H9 (cell line): ENCODE results near the gene ALDH1L1. TPM values are rescaled to one million over a fixed set of nuclear protein-coding genes. Genes with fewer than 3 reads are reported as not detected.

Experiments used
- DNase-seq: peaks from one replicate; pipeline ENCODE4 v3.0.0-alpha.2; 2017
- H2AFZ ChIP-seq: one replicate; pipeline ENCODE4 v1.6.1; 2013; ENCODE audit warnings: mild to moderate bottlenecking, low read length, control low read depth, moderate library complexity
- H2AK5ac ChIP-seq: 2 replicates; pipeline ENCODE4 v1.6.1; 2013; ENCODE audit warnings: low read length, control low read depth, mixed read lengths; ENCODE audit not compliant: insufficient read length
- H2BK120ac ChIP-seq: one replicate; pipeline ENCODE4 v1.6.1; 2013; ENCODE audit warnings: low read depth, mild to moderate bottlenecking, low read length, control low read depth, inconsistent platforms; ENCODE audit not compliant: poor library complexity, severe bottlenecking
- H2BK12ac ChIP-seq: 2 replicates; pipeline ENCODE4 v1.6.1; 2013; ENCODE audit warnings: low read length, control low read depth, mixed read lengths, low read depth; ENCODE audit not compliant: insufficient read length
- H2BK15ac ChIP-seq: 2 replicates; pipeline ENCODE4 v1.6.1; 2013; ENCODE audit warnings: low read depth, low read length, control low read depth
- H2BK20ac ChIP-seq: one replicate; pipeline ENCODE4 v1.6.1; 2013; ENCODE audit warnings: low read depth, mild to moderate bottlenecking, low read length, control low read depth, inconsistent platforms; ENCODE audit not compliant: poor library complexity, severe bottlenecking
- H2BK5ac ChIP-seq: 2 replicates; pipeline ENCODE4 v1.6.1; 2013; ENCODE audit warnings: low read length, control low read depth, mixed read lengths; ENCODE audit not compliant: insufficient read length
- H3K14ac ChIP-seq: 2 replicates; pipeline ENCODE4 v1.6.1; 2013; ENCODE audit warnings: low read length, control low read depth; ENCODE audit not compliant: insufficient read depth
- H3K18ac ChIP-seq: 2 replicates; pipeline ENCODE4 v1.6.1; 2013; ENCODE audit warnings: low read depth, mild to moderate bottlenecking, mixed read lengths, low read length, control low read depth; ENCODE audit not compliant: insufficient read length
- H3K23ac ChIP-seq: 2 replicates; pipeline ENCODE4 v1.6.1; 2013; ENCODE audit warnings: low read length, control low read depth, mixed read lengths, low read depth; ENCODE audit not compliant: insufficient read length
- H3K23me2 ChIP-seq: 2 replicates; pipeline ENCODE4 v1.6.1; 2013; ENCODE audit warnings: low read depth, mild to moderate bottlenecking, mixed read lengths, low read length, control low read depth; ENCODE audit not compliant: insufficient read length, poor library complexity, severe bottlenecking
- H3K27ac ChIP-seq: 2 replicates; pipeline ENCODE4 v1.5.1; 2013; ENCODE audit warnings: low read length, control low read depth, mixed read lengths, low read depth; ENCODE audit not compliant: insufficient read length
- H3K27me3 ChIP-seq: 2 replicates; pipeline ENCODE4 v1.6.1; 2013; ENCODE audit warnings: low read length, control low read depth, inconsistent platforms; ENCODE audit not compliant: insufficient read depth
- H3K4ac ChIP-seq: 2 replicates; pipeline ENCODE4 v1.6.1; 2013; ENCODE audit warnings: low read depth, mild to moderate bottlenecking, control low read depth, inconsistent platforms, low read length, moderate library complexity
- H3K4me1 ChIP-seq: 2 replicates; pipeline ENCODE4 v1.6.1; 2013; ENCODE audit warnings: low read length, control low read depth, inconsistent platforms; ENCODE audit not compliant: insufficient read depth
- H3K4me2 ChIP-seq: 2 replicates; pipeline ENCODE4 v1.6.1; 2013; ENCODE audit warnings: low read length, control low read depth, mixed read lengths; ENCODE audit not compliant: insufficient read length, insufficient read depth
- H3K56ac ChIP-seq: 2 replicates; pipeline ENCODE4 v1.6.1; 2013; ENCODE audit warnings: low read depth, mild to moderate bottlenecking, mixed read lengths, low read length, control low read depth; ENCODE audit not compliant: insufficient read length
- H3K79me1 ChIP-seq: 2 replicates; pipeline ENCODE4 v1.6.1; 2013; ENCODE audit warnings: low read depth, mild to moderate bottlenecking, moderate library complexity, low read length, control low read depth, inconsistent platforms; ENCODE audit not compliant: insufficient read depth, poor library complexity, severe bottlenecking
- H3K79me2 ChIP-seq: 2 replicates; pipeline ENCODE4 v1.6.1; 2013; ENCODE audit warnings: low read length, control low read depth, inconsistent platforms; ENCODE audit not compliant: insufficient read depth
- H3K9ac ChIP-seq: 2 replicates; pipeline ENCODE4 v1.6.1; 2013; ENCODE audit warnings: low read length, control low read depth, mixed read lengths; ENCODE audit not compliant: insufficient read length; ENCODE audit errors: extremely low read depth
- H3K9me3 ChIP-seq: one replicate; pipeline ENCODE4 v1.6.1; 2013; ENCODE audit warnings: low read depth, low read length, inconsistent platforms; ENCODE audit not compliant: control insufficient read depth
- H3T11ph ChIP-seq: one replicate; pipeline ENCODE4 v1.6.1; 2013; ENCODE audit warnings: mild to moderate bottlenecking, low read length, control low read depth, inconsistent platforms
- H4K20me1 ChIP-seq: one replicate; pipeline ENCODE4 v1.6.1; 2013; ENCODE audit not compliant: control insufficient read depth, insufficient read length, insufficient read depth
- H4K5ac ChIP-seq: 2 replicates; pipeline ENCODE4 v1.6.1; 2013; ENCODE audit warnings: low read depth, mild to moderate bottlenecking, mixed read lengths, low read length, control low read depth; ENCODE audit not compliant: insufficient read length
- H4K8ac ChIP-seq: replicated peaks from 2 replicates; pipeline ENCODE4 v1.6.1; 2013; ENCODE audit warnings: low read length, control low read depth, mixed read lengths, low read depth; ENCODE audit not compliant: insufficient read length
- H4K91ac ChIP-seq: 2 replicates; pipeline ENCODE4 v1.6.1; 2013; ENCODE audit warnings: low read depth, mild to moderate bottlenecking, moderate library complexity, mixed read lengths, low read length, control low read depth; ENCODE audit not compliant: insufficient read length
- H3K27ac Mint-ChIP-seq, 3 experiments: 2 replicates in 2 of 3; 3 replicates in 1 of 3; pipeline ENCODE4 v1.8.0; 2020 to 2021; ENCODE audit warnings: mixed read lengths in 3 of 3, mild to moderate bottlenecking in 1 of 3, moderate library complexity in 1 of 3
- H3K27me3 Mint-ChIP-seq: 2 replicates; pipeline ENCODE4 v1.8.0; 2021; ENCODE audit warnings: low read depth, mild to moderate bottlenecking, moderate library complexity, mixed read lengths
- H3K36me3 Mint-ChIP-seq, 3 experiments: 2 replicates in 2 of 3; 3 replicates in 1 of 3; pipeline ENCODE4 v1.8.0; 2020 to 2021; ENCODE audit warnings: low read depth in 3 of 3, mixed read lengths in 3 of 3; ENCODE audit not compliant: insufficient read depth in 1 of 3
- H3K4me1 Mint-ChIP-seq, 2 experiments: 2 replicates each; pipeline ENCODE4 v1.8.0; 2020; ENCODE audit warnings: mixed read lengths in 2 of 2
- H3K4me3 Mint-ChIP-seq, 2 experiments: 2 replicates in 1 of 2; 3 replicates in 1 of 2; pipeline ENCODE4 v1.8.0; 2020 to 2021; ENCODE audit warnings: mild to moderate bottlenecking in 2 of 2, mixed read lengths in 2 of 2, moderate library complexity in 1 of 2
- H3K9me3 Mint-ChIP-seq, 2 experiments: 2 replicates in 1 of 2; 3 replicates in 1 of 2; pipeline ENCODE4 v1.8.0; 2020; ENCODE audit warnings: mild to moderate bottlenecking in 2 of 2, mixed read lengths in 2 of 2, moderate library complexity in 1 of 2
- CTCF ChIP-seq: fragments of 200-600 bp; sonication (generic); conservative IDR thresholded peaks from 3 replicates; pipeline ENCODE4 v1.8.0; 2021; ENCODE audit warnings: antibody characterized with exemption, mild to moderate bottlenecking
- WGBS: extraction: QIAGEN DNeasy Blood & Tissue Kit; methylation state at CpG from one replicate; pipeline ENCODE4 v1.1.7; 2013; ENCODE audit warnings: missing lambda C conversion rate, low lambda C conversion rate, mixed read lengths; ENCODE audit not compliant: insufficient read length; ENCODE audit errors: extremely low coverage; 5-methylcytosine and 5-hydroxymethylcytosine counted together
- total RNA-seq: library from RNA; stranded (reverse); gene quantifications from 2 replicates; pipeline ENCODE4 v1.2.1, GENCODE V29; 2021

The ALDH1L1 gene
- total RNA-seq, 1 experiment from 2014 or later = 0.90 TPM

GRCh38 chr3:126117212-126117611 is 63.2 kb downstream of the ALDH1L1 start:
- Histone ChIP-seq H3K18ac (no peak overlapping the region), H3K23me2 (no peaks in the 10 kb centered on the region), H4K8ac (no peak overlapping the region), H4K20me1 (no peaks in the 10 kb centered on the region), H3T11ph (no peak overlapping the region), H2BK20ac (no peak overlapping the region), H2BK5ac (no peak overlapping the region), H3K9ac (no peak overlapping the region), H2AFZ (no peak overlapping the region), H3K4me2 (no peak overlapping the region), H2BK120ac (no peak overlapping the region), H3K27ac (no peak overlapping the region), H3K79me1 (no peaks in the 10 kb centered on the region), H3K23ac (no peak overlapping the region), H2BK12ac (no peak overlapping the region), H2BK15ac (no peak overlapping the region), H3K4me1 (no peaks in the 10 kb centered on the region), H3K27me3 (no peaks in the 10 kb centered on the region), H3K9me3 (no peaks in the 10 kb centered on the region), H3K56ac (no peak overlapping the region), H4K91ac (no peak overlapping the region), H3K14ac (no peak overlapping the region), H3K4ac (no peak overlapping the region), H2AK5ac (no peak overlapping the region), H4K5ac (no peak overlapping the region), H3K79me2 (no peaks in the 10 kb centered on the region)
- peaks cover 0 to 3% of the 10 kb centered on the region in 2 experiments; a peak in 1 of 4 replicates for H3K4me1 Mint-ChIP-seq
- H3K4me3 Mint-ChIP-seq = no peak overlapping the region
- no peak for TF ChIP-seq CTCF
- no peak overlapping the region for H3K27ac Mint-ChIP-seq
- no CpG with 5 or more reads among the region's 3 CpGs for WGBS
- peaks cover 12% of the 10 kb centered on the region for H3K27me3 Mint-ChIP-seq
- no peak for DNase-seq
- H3K9me3 Mint-ChIP-seq = no peaks in the 10 kb centered on the region
- H3K36me3 Mint-ChIP-seq = no peaks in the 10 kb centered on the region
